IMR-90 (cell line): ENCODE measurements around the gene AP2M1. TPM values are rescaled to one million over a fixed set of nuclear protein-coding genes. Genes with fewer than 3 reads are reported as not detected.

Experiments
- ATAC-seq: fragments of 200-7000 bp; cut with Tn5 transposase; 2 replicates; pipeline ENCODE4 v1.9.1; 2020; ENCODE audit warnings: low read depth, mild to moderate bottlenecking, moderate library complexity
- BruUV-seq: library from RNA; stranded (reverse); fragments of 400-500 nt; replicated peaks from 2 replicates; lab custom pipeline; 2021; lab: Mats Ljungman, UMichigan
- CTCF ChIA-PET: fragments of 300-600 bp; formaldehyde crosslinking; extraction: SDS; loops from one replicate; lab custom pipeline; 2021; ENCODE audit warnings: antibody characterized with exemption; lab: Yijun Ruan, JAX
- POLR2A ChIA-PET: fragments of 300-600 bp; sonication (Branson Sonifier 250); formaldehyde crosslinking; loops from one replicate; lab custom pipeline; 2022; ENCODE audit warnings: antibody characterized with exemption; ENCODE audit not compliant: unreplicated experiment; lab: Charles Lee
- DNase-seq: peaks from one replicate; pipeline ENCODE4 v3.0.0; 2013
- H2AFZ ChIP-seq: replicated peaks from 2 replicates; pipeline ENCODE3; 2013; ENCODE audit warnings: low read length, mild to moderate bottlenecking; ENCODE audit not compliant: poor library complexity
- H2AK5ac ChIP-seq: 2 replicates; pipeline ENCODE4 v1.6.1; 2013; ENCODE audit warnings: low read depth, low read length, inconsistent platforms
- H2AK9ac ChIP-seq: replicated peaks from 2 replicates; pipeline ENCODE3; 2013; ENCODE audit warnings: mild to moderate bottlenecking, low read depth, low read length, moderate library complexity; ENCODE audit not compliant: poor library complexity
- H2BK120ac ChIP-seq: 2 replicates; pipeline ENCODE4 v1.6.1; 2013; ENCODE audit warnings: low read depth, low read length, inconsistent platforms
- H2BK15ac ChIP-seq: 3 replicates; pipeline ENCODE4 v1.6.1; 2013; ENCODE audit warnings: low read depth, low read length, inconsistent platforms
- H2BK20ac ChIP-seq: 2 replicates; pipeline ENCODE4 v1.6.1; 2013; ENCODE audit warnings: low read depth, mild to moderate bottlenecking, inconsistent platforms, low read length, moderate library complexity
- H2BK5ac ChIP-seq: 2 replicates; pipeline ENCODE4 v1.6.1; 2013; ENCODE audit warnings: mild to moderate bottlenecking, low read depth, low read length, inconsistent platforms; ENCODE audit not compliant: poor library complexity, severe bottlenecking
- H3K14ac ChIP-seq: replicated peaks from 2 replicates; pipeline ENCODE4 v1.6.1; 2013; ENCODE audit warnings: low read depth, low read length, inconsistent platforms
- H3K18ac ChIP-seq: 2 replicates; pipeline ENCODE4 v1.6.1; 2013; ENCODE audit warnings: low read depth, low read length, control low read depth
- H3K23ac ChIP-seq: 2 replicates; pipeline ENCODE4 v1.6.1; 2013; ENCODE audit warnings: low read depth, low read length, inconsistent platforms
- H3K27ac ChIP-seq: 2 replicates; pipeline ENCODE4 v1.5.1; 2013; ENCODE audit warnings: mild to moderate bottlenecking, control low read depth, low read length; ENCODE audit not compliant: insufficient read depth
- H3K27me3 ChIP-seq: 2 replicates; pipeline ENCODE4 v1.6.1; 2013; ENCODE audit warnings: low read length; ENCODE audit not compliant: control insufficient read depth, insufficient read depth
- H3K36me3 ChIP-seq: 2 replicates; pipeline ENCODE4 v1.6.1; 2013; ENCODE audit warnings: low read length, mixed read lengths; ENCODE audit not compliant: control insufficient read depth, insufficient read depth
- H3K4ac ChIP-seq: 2 replicates; pipeline ENCODE4 v1.6.1; 2013; ENCODE audit warnings: low read depth, low read length, inconsistent platforms
- H3K4me1 ChIP-seq: 2 replicates; pipeline ENCODE4 v1.6.1; 2013; ENCODE audit warnings: low read length, mixed read lengths; ENCODE audit not compliant: control insufficient read depth, insufficient read depth
- H3K4me2 ChIP-seq: 2 replicates; pipeline ENCODE4 v1.6.1; 2013; ENCODE audit warnings: low read depth, mild to moderate bottlenecking, control low read depth, low read length, moderate library complexity
- H3K4me3 ChIP-seq: 2 replicates; pipeline ENCODE4 v1.5.1; 2013; ENCODE audit warnings: low read depth, mild to moderate bottlenecking, control low read depth, low read length, moderate library complexity; ENCODE audit not compliant: insufficient read depth
- H3K56ac ChIP-seq: 2 replicates; pipeline ENCODE4 v1.6.1; 2013; ENCODE audit warnings: low read length, inconsistent platforms; ENCODE audit not compliant: insufficient read depth; ENCODE audit errors: extremely low read depth
- H3K79me1 ChIP-seq, 2 experiments: 2 replicates each; pipeline ENCODE4 v1.6.1; 2013; ENCODE audit warnings: low read length in 2 of 2, inconsistent platforms in 1 of 2, low read depth in 1 of 2
- H3K9ac ChIP-seq: 2 replicates; pipeline ENCODE4 v1.6.1; 2013; ENCODE audit warnings: low read depth, low read length, control low read depth
- H3K9me1 ChIP-seq: 2 replicates; pipeline ENCODE4 v1.6.1; 2013; ENCODE audit warnings: low read length, inconsistent platforms; ENCODE audit not compliant: insufficient read depth
- H3K9me3 ChIP-seq: 2 replicates; pipeline ENCODE4 v1.6.1; 2013; ENCODE audit warnings: low read length; ENCODE audit not compliant: control insufficient read depth, insufficient read depth
- H4K20me1 ChIP-seq: 2 replicates; pipeline ENCODE4 v1.6.1; 2013; ENCODE audit warnings: low read length, inconsistent platforms; ENCODE audit not compliant: insufficient read depth
- H4K5ac ChIP-seq: 2 replicates; pipeline ENCODE4 v1.6.1; 2013; ENCODE audit warnings: mild to moderate bottlenecking, low read depth, low read length, control low read depth
- H4K8ac ChIP-seq, 2 experiments: 2 replicates each; pipeline ENCODE4 v1.6.1; 2013; ENCODE audit warnings: low read depth in 2 of 2, low read length in 2 of 2, control low read depth in 1 of 2, inconsistent platforms in 1 of 2
- H4K91ac ChIP-seq: 2 replicates; pipeline ENCODE4 v1.6.1; 2013; ENCODE audit warnings: low read depth, low read length, inconsistent platforms; ENCODE audit not compliant: insufficient read depth
- BHLHE40 ChIP-seq: fragments of 150-350 bp; IDR thresholded peaks from 2 replicates; pipeline ENCODE4 v1.6.1; 2016; ENCODE audit warnings: mild to moderate bottlenecking, low read depth, low read length
- CTCF ChIP-seq: conservative IDR thresholded peaks from 2 replicates; pipeline ENCODE4 v1.5.1; 2012; ENCODE audit warnings: mild to moderate bottlenecking, low read depth, low read length, improper control_type of control experiment
- ELK1 ChIP-seq: fragments of 150-350 bp; IDR thresholded peaks from 2 replicates; pipeline ENCODE4 v1.6.1; 2016; ENCODE audit warnings: low read depth, mild to moderate bottlenecking, low read length, moderate library complexity, borderline replicate concordance
- FOS ChIP-seq: fragments of 150-350 bp; IDR thresholded peaks from 2 replicates; pipeline ENCODE4 v1.6.1; 2016; ENCODE audit warnings: low read depth, low read length
- MAFK ChIP-seq: IDR thresholded peaks from 2 replicates; pipeline ENCODE4 v1.6.1; 2012; ENCODE audit warnings: low read depth, low read length, improper control_type of control experiment
- MAZ ChIP-seq: IDR thresholded peaks from 2 replicates; pipeline ENCODE4 v1.6.1; 2012; ENCODE audit warnings: low read depth, mild to moderate bottlenecking, low read length, improper control_type of control experiment, moderate library complexity, borderline replicate concordance
- RAD21 ChIP-seq: IDR thresholded peaks from 2 replicates; pipeline ENCODE4 v1.6.1; 2012; ENCODE audit warnings: low read length, improper control_type of control experiment
- RCOR1 ChIP-seq: IDR thresholded peaks from 2 replicates; pipeline ENCODE4 v1.6.1; 2012; ENCODE audit warnings: mild to moderate bottlenecking, low read length, improper control_type of control experiment; ENCODE audit not compliant: insufficient replicate concordance
- SMC3 ChIP-seq: fragments of 150-350 bp; IDR thresholded peaks from 2 replicates; pipeline ENCODE4 v1.6.1; 2016; ENCODE audit warnings: low read depth, mild to moderate bottlenecking, antibody characterized with exemption, low read length, moderate library complexity
- WGBS, 2 experiments: methylation state at CpG; one replicate each; pipeline versions ENCODE4 v1.1.5 to v1.1.7; 2013; ENCODE audit warnings: missing lambda C conversion rate in 2 of 2; ENCODE audit not compliant: insufficient read length in 1 of 2; ENCODE audit errors: extremely low coverage in 2 of 2; 5-methylcytosine and 5-hydroxymethylcytosine counted together
- dilution Hi-C: fragments of 300-500 bp; cut with HindIII; formaldehyde crosslinking; loops from one replicate; pipeline ENCODE4 v1.14.3; 2018; ENCODE audit warnings: low sequenced_read_pairs; ENCODE audit not compliant: unreplicated experiment
- in situ Hi-C: fragments of 300-500 bp; cut with MboI; formaldehyde crosslinking; loops from 3 replicates; pipeline ENCODE4 v1.14.3; 2019; ENCODE audit warnings: low sequenced_read_pairs, inconsistent platforms, mixed read lengths
- intact Hi-C: fragments of 100-400 bp; cut with micrococcal nuclease; formaldehyde crosslinking; loops from 2 replicates; pipeline ENCODE4 v1.10.0; 2022
- polyA plus RNA-seq, 3 experiments: library from polyadenylated mRNA; depleted of rRNA; stranded (reverse); fragments of >200 nt; gene quantifications; 2 replicates each; pipeline ENCODE4 v1.2.3, GENCODE V29; 2012; ENCODE audit warnings: low replicate concordance in 1 of 3
- total RNA-seq: library from RNA; depleted of rRNA; stranded (reverse); fragments of >200 nt; gene quantifications from 2 replicates; pipeline ENCODE4 v1.2.3, GENCODE V29; 2012

Gene AP2M1
- total and polyA plus RNA-seq, 2 of the 4 experiments (the other 2 are of a cell fraction): 876 to 1,065 TPM

GRCh38 chr3:184227481-184227935 lies 52.9 kb downstream of the AP2M1 start:
- Histone ChIP-seq H2BK5ac (no peak overlapping the region), H3K23ac (no peak overlapping the region), H3K4me3 (no peak overlapping the region), H2AK9ac (peak overlapping the region; percentile 23), H2AFZ (no peak overlapping the region), H4K8ac (no peak overlapping the region), H2BK15ac (no peak overlapping the region), H3K9me1 (no peaks in the 10 kb centered on the region), H4K5ac (no peak overlapping the region), H3K18ac (no peak overlapping the region), H3K9ac (no peak overlapping the region), H3K27ac (no peak overlapping the region), H3K27me3 (peaks cover 62% of the 10 kb centered on the region), H3K36me3 (no peaks in the 10 kb centered on the region), H3K9me3 (no peaks in the 10 kb centered on the region), H4K20me1 (no peaks in the 10 kb centered on the region), H3K4ac (no peak overlapping the region), H3K56ac (no peak overlapping the region), H3K4me1 (no peaks in the 10 kb centered on the region; the same call in 1 of the 2 replicates), H2BK120ac (no peak overlapping the region), H2AK5ac (no peak overlapping the region), H4K91ac (no peak overlapping the region), H3K4me2 (no peak overlapping the region), H2BK20ac (no peak overlapping the region), H3K14ac (no peak overlapping the region), H3K79me1 (no peaks in the 10 kb centered on the region)
- TF ChIP-seq BHLHE40 (no peak), RCOR1 (no peak), CTCF (peak; percentile 60), RAD21 (peak; percentile 33; the same call in 1 of the 2 replicates), FOS (no peak), MAFK (no peak), MAZ (no peak), SMC3 (peak; percentile 49), ELK1 (no peak)
- POLR2A ChIA-PET: no interaction called here
- peak; percentile 44; the same call in 1 of the 2 replicates for ATAC-seq
- DNase-seq: no peak
- BruUV-seq: no TSS peak
- dilution Hi-C loops (no loop called here), intact Hi-C loops (loop anchor here (5.0 kb wide), 1 partner anchor 60 kb away; no protein-coding TSS in a partner anchor), in situ Hi-C loops (no loop called here)
- CTCF ChIA-PET: interaction anchor here (0.8 to 1.6 kb wide), 10 partner anchors 11 to 329 kb away, joined by 3 to 10 read pairs (median 4); partner anchors contain the start of gene EEF1AKMT4
- WGBS, 2 experiments: no CpG with 5 or more reads among the region's 2 CpGs
